HT-29 (cell line): ENCODE results near the gene NUMB. TPM values are rescaled to one million over a fixed set of nuclear protein-coding genes. Genes with fewer than 3 reads are reported as not detected.

Experiments
- DNase-seq: peaks from one replicate; pipeline ENCODE4 v3.0.0-alpha.2; 2015; ENCODE audit warnings: low spot score
- total RNA-seq: library from RNA; depleted of rRNA; stranded (reverse); fragments of >200 nt; shearing (Covaris generic); gene quantifications from 2 replicates; pipeline ENCODE4 v1.2.3, GENCODE V29; 2014

The NUMB gene
- total RNA-seq, 1 experiment from 2014 or later: 19.6 TPM

- DNase-seq: no peak
Measured at GRCh38 chr14:73248108-73248868, 210.1 kb downstream of the NUMB start.

- no peak for DNase-seq
Measured at GRCh38 chr14:73246387-73247150, 211.8 kb downstream of the NUMB start.

- DNase-seq: no peak
Measured at GRCh38 chr14:73245480-73246325, 212.6 kb downstream of the NUMB start.

GRCh38 chr14:73244541-73245290 is 213.6 kb downstream of the NUMB start:
- DNase-seq: no peak

GRCh38 chr14:73243748-73244147 is 214.6 kb downstream of the NUMB start:
- DNase-seq: no peak

GRCh38 chr14:73243341-73243740 is 215.0 kb downstream of the NUMB start:
- DNase-seq: no peak

GRCh38 chr14:73242357-73242901 is 215.9 kb downstream of the NUMB start:
- no peak for DNase-seq

GRCh38 chr14:73241481-73242165 is 216.7 kb downstream of the NUMB start:
- DNase-seq: peak; percentile 13

- DNase-seq: no peak
Measured at GRCh38 chr14:73240816-73241480, 217.4 kb downstream of the NUMB start.

GRCh38 chr14:73239393-73240241 is 218.7 kb downstream of the NUMB start:
- no peak for DNase-seq

GRCh38 chr14:73238941-73239340 is 219.4 kb downstream of the NUMB start:
- DNase-seq: no peak

- peak; percentile 31 for DNase-seq
Measured at GRCh38 chr14:73238424-73238852, 219.9 kb downstream of the NUMB start.

GRCh38 chr14:73237786-73238423 is 220.4 kb downstream of the NUMB start:
- DNase-seq: no peak

- DNase-seq: peak; percentile 14
Measured at GRCh38 chr14:73237219-73237785, 221.0 kb downstream of the NUMB start, which contains the start of gene PAPLN. Gene PAPLN, plus strand, starts transcription at chr14:73237506. Its CDS starts 2,273 bp downstream, at chr14:73239779.

- no peak for DNase-seq
Measured at GRCh38 chr14:73236752-73237218, 221.6 kb downstream of the NUMB start.

GRCh38 chr14:73236157-73236556 is 222.2 kb downstream of the NUMB start:
- DNase-seq: no peak

- no peak for DNase-seq
Measured at GRCh38 chr14:73235531-73236155, 222.7 kb downstream of the NUMB start.
